Caco-2 (cell line): ENCODE measurements around the gene HAUS7. TPM values are rescaled to one million over a fixed set of nuclear protein-coding genes. Genes with fewer than 3 reads are reported as not detected.

Experiments used
- BruUV-seq: library from RNA; stranded (reverse); fragments of 400-500 nt; replicated peaks from 2 replicates; lab custom pipeline; 2021; lab: Mats Ljungman, UMichigan
- CTCF ChIA-PET: fragments of 300-600 bp; sonication (Branson Sonifier 250); formaldehyde crosslinking; loops from one replicate; lab custom pipeline; 2022; ENCODE audit warnings: antibody characterized with exemption; lab: Charles Lee
- POLR2A ChIA-PET: fragments of 300-600 bp; sonication (Branson Sonifier 250); formaldehyde crosslinking; loops from one replicate; lab custom pipeline; 2022; ENCODE audit warnings: antibody characterized with exemption; lab: Charles Lee
- DNase-seq, 2 experiments: peaks; one replicate each; pipeline versions ENCODE4 v3.0.0 to v3.0.0-alpha.2; 2020 to 2022
- H3K27me3 ChIP-seq: replicated peaks from 2 replicates; pipeline ENCODE4 v1.6.0; 2011; ENCODE audit warnings: low read length; ENCODE audit not compliant: control insufficient read depth, insufficient read depth
- H3K36me3 ChIP-seq: 2 replicates; pipeline ENCODE4 v1.5.1; 2011; ENCODE audit warnings: low read length; ENCODE audit not compliant: control insufficient read depth, insufficient read depth
- H3K4me1 ChIP-seq: fragments of 250-450 bp; sonication (Bioruptor Pico); 2 replicates; pipeline ENCODE4 v1.5.1; 2020; ENCODE audit warnings: mild to moderate bottlenecking
- H3K4me3 ChIP-seq: 2 replicates; pipeline ENCODE4 v1.5.1; 2011; ENCODE audit warnings: low read depth, mild to moderate bottlenecking, control low read depth, low read length
- H3K9me3 ChIP-seq: fragments of 250-450 bp; sonication (Bioruptor Pico); 2 replicates; pipeline ENCODE4 v1.5.1; 2020; ENCODE audit warnings: mild to moderate bottlenecking, moderate library complexity
- H3K27ac Mint-ChIP-seq: one replicate; pipeline ENCODE4 v1.8.0; 2022; ENCODE audit warnings: mixed read lengths; ENCODE audit not compliant: unreplicated experiment
- H3K27me3 Mint-ChIP-seq: one replicate; pipeline ENCODE4 v1.8.0; 2022; ENCODE audit warnings: mixed read lengths; ENCODE audit not compliant: insufficient read depth, unreplicated experiment
- H3K36me3 Mint-ChIP-seq: one replicate; pipeline ENCODE4 v1.8.0; 2022; ENCODE audit warnings: mild to moderate bottlenecking, mixed read lengths; ENCODE audit not compliant: insufficient read depth, unreplicated experiment
- H3K4me1 Mint-ChIP-seq: one replicate; pipeline ENCODE4 v1.8.0; 2022; ENCODE audit warnings: low read depth, mixed read lengths; ENCODE audit not compliant: unreplicated experiment
- H3K4me3 Mint-ChIP-seq: one replicate; pipeline ENCODE4 v1.8.0; 2022; ENCODE audit warnings: mild to moderate bottlenecking, moderate library complexity, mixed read lengths; ENCODE audit not compliant: unreplicated experiment
- H3K9me3 Mint-ChIP-seq: one replicate; pipeline ENCODE4 v1.8.0; 2022; ENCODE audit warnings: mixed read lengths; ENCODE audit not compliant: unreplicated experiment
- intact Hi-C: fragments of 100-400 bp; cut with micrococcal nuclease; formaldehyde crosslinking; loops from one replicate; pipeline ENCODE4 v1.10.0; 2022; ENCODE audit not compliant: unreplicated experiment
- total RNA-seq: library from RNA; stranded (reverse); gene quantifications from 2 replicates; pipeline ENCODE4 v1.2.3, GENCODE V29; 2022
- TF ChIP-seq, protein P1 (sequence below), 2 experiments: fragments of 200-600 bp in 1 of 2; IDR thresholded peaks; 1 replicate in 1 of 2; 2 replicates in 1 of 2; pipeline versions ENCODE4 v1.5.1 to v1.8.0; 2011 to 2022; ENCODE audit warnings: antibody characterized with exemption in 1 of 2, control low read depth in 1 of 2, inconsistent platforms in 1 of 2, low read depth in 1 of 2, low read length in 1 of 2, mild to moderate bottlenecking in 1 of 2, moderate library complexity in 1 of 2; ENCODE audit not compliant: insufficient read depth in 1 of 2, severe bottlenecking in 1 of 2, unreplicated experiment in 1 of 2

HAUS7 gene
- total RNA-seq, 1 experiment from 2014 or later = 34.0 TPM

DNA sequence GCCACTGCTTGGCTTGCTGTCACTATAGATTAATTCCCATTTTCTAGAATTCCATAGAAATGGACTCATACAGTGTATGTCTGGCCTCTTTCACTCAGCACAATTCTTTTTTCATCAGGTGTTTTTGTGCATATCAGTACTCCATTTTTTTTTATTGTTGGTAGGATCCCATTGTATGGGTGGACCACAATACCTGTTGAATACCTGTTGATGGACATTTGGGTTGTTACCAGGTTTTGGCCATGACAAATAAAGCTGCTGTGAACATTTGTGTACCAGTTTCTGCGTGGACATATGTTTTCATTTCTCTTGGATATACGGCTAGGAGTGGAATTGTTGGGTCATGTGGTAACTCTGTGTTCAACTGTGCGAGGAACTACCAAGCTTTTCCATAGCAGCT, 44.2 kb downstream of the HAUS7 start:
- TF ChIP-seq, protein P1, sequence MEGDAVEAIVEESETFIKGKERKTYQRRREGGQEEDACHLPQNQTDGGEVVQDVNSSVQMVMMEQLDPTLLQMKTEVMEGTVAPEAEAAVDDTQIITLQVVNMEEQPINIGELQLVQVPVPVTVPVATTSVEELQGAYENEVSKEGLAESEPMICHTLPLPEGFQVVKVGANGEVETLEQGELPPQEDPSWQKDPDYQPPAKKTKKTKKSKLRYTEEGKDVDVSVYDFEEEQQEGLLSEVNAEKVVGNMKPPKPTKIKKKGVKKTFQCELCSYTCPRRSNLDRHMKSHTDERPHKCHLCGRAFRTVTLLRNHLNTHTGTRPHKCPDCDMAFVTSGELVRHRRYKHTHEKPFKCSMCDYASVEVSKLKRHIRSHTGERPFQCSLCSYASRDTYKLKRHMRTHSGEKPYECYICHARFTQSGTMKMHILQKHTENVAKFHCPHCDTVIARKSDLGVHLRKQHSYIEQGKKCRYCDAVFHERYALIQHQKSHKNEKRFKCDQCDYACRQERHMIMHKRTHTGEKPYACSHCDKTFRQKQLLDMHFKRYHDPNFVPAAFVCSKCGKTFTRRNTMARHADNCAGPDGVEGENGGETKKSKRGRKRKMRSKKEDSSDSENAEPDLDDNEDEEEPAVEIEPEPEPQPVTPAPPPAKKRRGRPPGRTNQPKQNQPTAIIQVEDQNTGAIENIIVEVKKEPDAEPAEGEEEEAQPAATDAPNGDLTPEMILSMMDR (IDR thresholded peaks at IDR 0.05; ENCODE audit: insufficient read depth in 1 of 2, low read depth in 1 of 2, low read length in 1 of 2, severe bottlenecking in 1 of 2, unreplicated experiment in 1 of 2) = no peak
- POLR2A ChIA-PET = no interaction called here
- H3K4me3 ChIP-seq = no peak overlapping the region
- no peaks in the 10 kb centered on the region for H3K36me3 ChIP-seq
- no peak for DNase-seq
- CTCF ChIA-PET = no interaction called here
- intact Hi-C loops = no loop called here
- H3K27me3 Mint-ChIP-seq = peaks cover 2% of the 10 kb centered on the region
- no peak overlapping the region for H3K27ac Mint-ChIP-seq
- no peaks in the 10 kb centered on the region for H3K4me1 ChIP-seq
- no peaks in the 10 kb centered on the region for H3K9me3 ChIP-seq
- peaks cover 18% of the 10 kb centered on the region for H3K9me3 Mint-ChIP-seq
- H3K4me3 Mint-ChIP-seq = no peak overlapping the region
- no TSS peak for BruUV-seq
- H3K27me3 ChIP-seq = no peaks in the 10 kb centered on the region
- no peaks in the 10 kb centered on the region for H3K4me1 Mint-ChIP-seq
- H3K36me3 Mint-ChIP-seq = no peaks in the 10 kb centered on the region

GRCh38 chrX:153423652-153424051, 46.7 kb downstream of the HAUS7 start:
- H3K4me3 ChIP-seq = no peak overlapping the region
- H3K27me3 ChIP-seq = no peaks in the 10 kb centered on the region
- H3K4me1 ChIP-seq = no peaks in the 10 kb centered on the region
- BruUV-seq = no TSS peak
- no peaks in the 10 kb centered on the region for H3K9me3 ChIP-seq
- intact Hi-C loops = no loop called here
- H3K9me3 Mint-ChIP-seq = peaks cover 9% of the 10 kb centered on the region
- H3K27ac Mint-ChIP-seq = no peak overlapping the region
- CTCF ChIA-PET = no interaction called here
- H3K4me3 Mint-ChIP-seq = no peak overlapping the region
- no peak for DNase-seq
- POLR2A ChIA-PET = no interaction called here
- no peaks in the 10 kb centered on the region for H3K36me3 ChIP-seq
- H3K27me3 Mint-ChIP-seq = peaks cover 2% of the 10 kb centered on the region
- H3K4me1 Mint-ChIP-seq = no peaks in the 10 kb centered on the region
- no peaks in the 10 kb centered on the region for H3K36me3 Mint-ChIP-seq
- TF ChIP-seq, protein P1 (IDR thresholded peaks at IDR 0.05; ENCODE audit: insufficient read depth in 1 of 2, low read depth in 1 of 2, low read length in 1 of 2, severe bottlenecking in 1 of 2, unreplicated experiment in 1 of 2) = no peak

- ChIA-PET CTCF (no interaction called here), POLR2A (no interaction called here)
- no peaks in the 10 kb centered on the region for H3K36me3 Mint-ChIP-seq
- TF ChIP-seq, protein P1 (IDR thresholded peaks at IDR 0.05; ENCODE audit: insufficient read depth in 1 of 2, low read depth in 1 of 2, low read length in 1 of 2, severe bottlenecking in 1 of 2, unreplicated experiment in 1 of 2) = no peak
- H3K36me3 ChIP-seq = no peaks in the 10 kb centered on the region
- H3K27ac Mint-ChIP-seq = no peak overlapping the region
- no peaks in the 10 kb centered on the region for H3K27me3 ChIP-seq
- H3K9me3 ChIP-seq = no peaks in the 10 kb centered on the region
- intact Hi-C loops = no loop called here
- no peaks in the 10 kb centered on the region for H3K9me3 Mint-ChIP-seq
- no peaks in the 10 kb centered on the region for H3K4me1 Mint-ChIP-seq
- H3K4me3 Mint-ChIP-seq = no peak overlapping the region
- BruUV-seq = no TSS peak
- no peak for DNase-seq
- peaks cover 6% of the 10 kb centered on the region for H3K27me3 Mint-ChIP-seq
- H3K4me1 ChIP-seq = no peaks in the 10 kb centered on the region
- H3K4me3 ChIP-seq = no peak overlapping the region
Observed at GRCh38 chrX:153421856-153422255, 48.5 kb downstream of the HAUS7 start.
